T-cell (primary cell): ENCODE measurements around the gene PPT2. TPM values are rescaled to one million over a fixed set of nuclear protein-coding genes. Genes with fewer than 3 reads are reported as not detected.

Experiments used
- ATAC-seq, 4 experiments: fragments of 200-7000 bp in 3 of 4; fragments of 150-1000 bp in 1 of 4; cut with Tn5 transposase; replicated peaks in 1 of 4; 1 replicate in 3 of 4; 2 replicates in 1 of 4; pipeline ENCODE4 v1.10.0; 2021; ENCODE audit warnings: moderate library complexity in 3 of 4, mild to moderate bottlenecking in 2 of 4, moderate number of reproducible peaks in 1 of 4
- CTCF ChIA-PET, 2 donors: fragments of 300-600 bp; sonication (Branson Sonifier 250); formaldehyde crosslinking; loops; one replicate each; lab custom pipeline; 2022; ENCODE audit warnings: antibody characterized with exemption in 2 of 2; lab: Charles Lee
- POLR2A ChIA-PET, 2 donors: fragments of 300-600 bp; sonication (Branson Sonifier 250); formaldehyde crosslinking; loops; one replicate each; lab custom pipeline; 2022; ENCODE audit warnings: antibody characterized with exemption in 2 of 2; lab: Charles Lee
- DNase-seq, 35 experiments: peaks; one replicate each; pipeline versions ENCODE4 v3.0.0 to v3.0.0-alpha.2; 2013 to 2023
- H3K27ac ChIP-seq: one replicate; pipeline ENCODE4 v1.5.1; 2013; ENCODE audit warnings: low read length
- H3K27me3 ChIP-seq, 2 experiments: replicated peaks in 1 of 2; 1 replicate in 1 of 2; 2 replicates in 1 of 2; pipeline versions ENCODE4 v1.6.1 to v1.7.0; 2013; ENCODE audit warnings: low read length in 1 of 2, mixed read lengths in 1 of 2; ENCODE audit not compliant: control insufficient read depth in 2 of 2, insufficient read depth in 2 of 2; ENCODE audit errors: extremely low read depth in 1 of 2
- H3K36me3 ChIP-seq, 2 donors: 1 replicate in 1 of 2; 2 replicates in 1 of 2; pipeline versions ENCODE4 v1.6.1 to v1.7.0; 2013; ENCODE audit warnings: low read length in 1 of 2; ENCODE audit not compliant: control insufficient read depth in 2 of 2, insufficient read depth in 1 of 2; ENCODE audit errors: extremely low read depth in 1 of 2
- H3K4me1 ChIP-seq, 2 experiments: 1 replicate in 1 of 2; 2 replicates in 1 of 2; pipeline versions ENCODE4 v1.6.1 to v1.7.0; 2013; ENCODE audit warnings: low read length in 2 of 2, mixed read lengths in 1 of 2; ENCODE audit not compliant: insufficient read depth in 2 of 2, control insufficient read depth in 1 of 2; ENCODE audit errors: extremely low read depth in 1 of 2
- H3K4me3 ChIP-seq, 2 donors: 1 replicate in 1 of 2; 2 replicates in 1 of 2; pipeline versions ENCODE4 v1.5.1 to v1.7.0; 2013; ENCODE audit warnings: mild to moderate bottlenecking in 2 of 2, low read length in 1 of 2, moderate library complexity in 1 of 2; ENCODE audit not compliant: control insufficient read depth in 1 of 2; ENCODE audit errors: extremely low read depth in 1 of 2
- H3K9me3 ChIP-seq: 2 replicates; pipeline ENCODE4 v1.7.0; 2013
- H3K27ac Mint-ChIP-seq, 2 donors: one replicate each; pipeline ENCODE4 v1.8.0; 2020 to 2021; ENCODE audit warnings: mild to moderate bottlenecking in 2 of 2, mixed read lengths in 2 of 2
- H3K27me3 Mint-ChIP-seq, 2 donors: one replicate each; pipeline ENCODE4 v1.8.0; 2021 to 2022; ENCODE audit warnings: mixed read lengths in 2 of 2
- H3K36me3 Mint-ChIP-seq: one replicate; pipeline ENCODE4 v1.8.0; 2021; ENCODE audit warnings: mixed read lengths
- H3K4me1 Mint-ChIP-seq, 3 donors: one replicate each; pipeline ENCODE4 v1.8.0; 2020 to 2022; ENCODE audit warnings: mixed read lengths in 3 of 3, mild to moderate bottlenecking in 1 of 3
- H3K4me3 Mint-ChIP-seq, 3 donors: one replicate each; pipeline ENCODE4 v1.8.0; 2020 to 2022; ENCODE audit warnings: mild to moderate bottlenecking in 3 of 3, mixed read lengths in 3 of 3, moderate library complexity in 3 of 3
- H3K9me3 Mint-ChIP-seq, 3 donors: one replicate each; pipeline ENCODE4 v1.8.0; 2020 to 2022; ENCODE audit warnings: mixed read lengths in 3 of 3
- whole genome bisulfite sequencing: methylation state at CpG from one replicate; pipeline ENCODE4 v1.1.5; 2013; ENCODE audit warnings: missing lambda C conversion rate; ENCODE audit not compliant: insufficient coverage; 5-methylcytosine and 5-hydroxymethylcytosine counted together
- total RNA-seq, 35 experiments: library from RNA in 6 of 35; stranded (reverse) in 6 of 35; fragments of 120-200 nt in 1 of 35; gene quantifications; one replicate each; pipeline versions ENCODE4 v1.2.1 to v1.2.4 and lab custom pipeline; 2013 to 2026

The PPT2 gene
- total RNA-seq, 5 donors from 2014 or later (not counting 1 experiment from before 2014, with no cell fraction given), result 11.2 to 25.6 (median 19.3) TPM

- no peak for DNase-seq
- no peaks in the 10 kb centered on the region for H3K9me3 ChIP-seq
- no peaks in the 10 kb centered on the region for H3K9me3 Mint-ChIP-seq
- H3K27ac ChIP-seq, result no peak overlapping the region
- CTCF ChIA-PET, result interaction anchor here (0.6 to 0.7 kb wide), 2 partner anchors 22 to 757 kb away, joined by 3 to 5 read pairs; no protein-coding TSS in a partner anchor
- WGBS, result 100% methylated on average over 1 of the region's 9 CpGs
- H3K27me3 Mint-ChIP-seq, result peaks cover 0 to 5% of the 10 kb centered on the region in 2 donors
- peaks cover 29% of the 10 kb centered on the region for H3K36me3 Mint-ChIP-seq
- POLR2A ChIA-PET, result no interaction called here
- peaks cover 10 to 34% of the 10 kb centered on the region in 2 donors for H3K36me3 ChIP-seq
- no peak for ATAC-seq
- H3K4me1 Mint-ChIP-seq, result peaks cover 11 to 17% (median 13%) of the 10 kb centered on the region in 3 donors
- H3K27ac Mint-ChIP-seq, result peak overlapping the region; percentile 5 to 49
- peaks cover 0 to 13% of the 10 kb centered on the region in 2 experiments for H3K4me1 ChIP-seq
- H3K4me3 Mint-ChIP-seq, result no peak overlapping the region
- H3K4me3 ChIP-seq, result no peak overlapping the region
- H3K27me3 ChIP-seq, result peaks cover 0 to 5% of the 10 kb centered on the region in 2 experiments
Observed at GRCh38 chr6:32113386-32114352, 40.3 kb upstream of the PPT2 start.

- peaks cover 12 to 45% of the 10 kb centered on the region in 2 donors for H3K36me3 ChIP-seq
- ATAC-seq, result no peak
- WGBS, result 95% methylated on average over 3 of the region's 8 CpGs
- peaks cover 13 to 18% (median 14%) of the 10 kb centered on the region in 3 donors for H3K4me1 Mint-ChIP-seq
- H3K4me3 Mint-ChIP-seq, result no peak overlapping the region
- H3K27ac Mint-ChIP-seq, result peak overlapping the region in 1 of 2 donors; percentile 76
- peaks cover 38% of the 10 kb centered on the region for H3K36me3 Mint-ChIP-seq
- ChIA-PET CTCF (no interaction called here), POLR2A (interaction anchor here in 1 of 2 donors (0.7 kb wide), 1 partner anchor 1580 kb away, joined by 6 read pairs; no protein-coding TSS in a partner anchor)
- no peaks in the 10 kb centered on the region for H3K9me3 Mint-ChIP-seq
- H3K4me1 ChIP-seq, result peaks cover 0 to 6% of the 10 kb centered on the region in 2 experiments
- DNase-seq, result no peak
- no peaks in the 10 kb centered on the region for H3K27me3 ChIP-seq
- H3K27me3 Mint-ChIP-seq, result no peaks in the 10 kb centered on the region
- no peaks in the 10 kb centered on the region for H3K9me3 ChIP-seq
- no peak overlapping the region for H3K27ac ChIP-seq
- H3K4me3 ChIP-seq, result no peak overlapping the region
Observed at GRCh38 chr6:32114796-32115195, 39.1 kb upstream of the PPT2 start.

- 92% methylated on average over 5 of the region's 6 CpGs for WGBS
- ATAC-seq (no peak), DNase-seq (no peak)
- Mint-ChIP-seq H3K9me3 (no peaks in the 10 kb centered on the region), H3K36me3 (peaks cover 39% of the 10 kb centered on the region), H3K27me3 (no peaks in the 10 kb centered on the region), H3K27ac (peak overlapping the region in 1 of 2 donors; percentile 44), H3K4me1 (peaks cover 11 to 22% (median 12%) of the 10 kb centered on the region in 3 donors), H3K4me3 (no peak overlapping the region)
- ChIA-PET CTCF (no interaction called here), POLR2A (no interaction called here)
- no peaks in the 10 kb centered on the region for H3K27me3 ChIP-seq
- no peak overlapping the region for H3K27ac ChIP-seq
- H3K36me3 ChIP-seq, result peaks cover 14 to 54% of the 10 kb centered on the region in 2 donors
- H3K4me3 ChIP-seq, result no peak overlapping the region
- peaks cover 0 to 4% of the 10 kb centered on the region in 2 experiments for H3K4me1 ChIP-seq
- H3K9me3 ChIP-seq, result no peaks in the 10 kb centered on the region
Observed at GRCh38 chr6:32115623-32116022, 38.3 kb upstream of the PPT2 start.

- no peak overlapping the region for H3K4me3 ChIP-seq
- Mint-ChIP-seq H3K27ac (no peak overlapping the region), H3K36me3 (peaks cover 47% of the 10 kb centered on the region), H3K4me3 (no peak overlapping the region), H3K9me3 (no peaks in the 10 kb centered on the region), H3K4me1 (peaks cover 11 to 18% (median 12%) of the 10 kb centered on the region in 3 donors), H3K27me3 (no peaks in the 10 kb centered on the region)
- peaks cover 18 to 63% of the 10 kb centered on the region in 2 donors for H3K36me3 ChIP-seq
- H3K9me3 ChIP-seq, result no peaks in the 10 kb centered on the region
- ChIA-PET CTCF (interaction anchor here (0.6 kb wide), 2 partner anchors 12 to 36 kb away, joined by 3 to 5 read pairs; partner anchors contain the start of gene ATF6B (in 1 of the 2)), POLR2A (no interaction called here)
- peaks cover 0 to 5% of the 10 kb centered on the region in 2 experiments for H3K4me1 ChIP-seq
- H3K27me3 ChIP-seq, result no peaks in the 10 kb centered on the region
- WGBS, result 94% methylated on average over 6 of the region's 7 CpGs
- DNase-seq, result peak in 1 of 35 experiments; percentile 25
- no peak overlapping the region for H3K27ac ChIP-seq
- ATAC-seq, result no peak
Observed at GRCh38 chr6:32116674-32117073, 37.3 kb upstream of the PPT2 start.

- POLR2A ChIA-PET, result no interaction called here
- H3K27me3 ChIP-seq, result no peaks in the 10 kb centered on the region
- CTCF ChIA-PET, result interaction anchor here in 1 of 2 donors (0.6 to 0.8 kb wide), 2 partner anchors 35 to 424 kb away, joined by 3 to 5 read pairs; no protein-coding TSS in a partner anchor
- Mint-ChIP-seq H3K27ac (no peak overlapping the region), H3K4me1 (peaks cover 11 to 16% (median 15%) of the 10 kb centered on the region in 3 donors), H3K36me3 (peaks cover 53% of the 10 kb centered on the region), H3K9me3 (no peaks in the 10 kb centered on the region), H3K27me3 (no peaks in the 10 kb centered on the region), H3K4me3 (no peak overlapping the region)
- H3K9me3 ChIP-seq, result no peaks in the 10 kb centered on the region
- H3K4me3 ChIP-seq, result no peak overlapping the region
- ATAC-seq (no peak), DNase-seq (no peak)
- WGBS, result 100% methylated on average over 1 of the region's 9 CpGs
- peaks cover 0 to 7% of the 10 kb centered on the region in 2 experiments for H3K4me1 ChIP-seq
- H3K36me3 ChIP-seq, result peaks cover 18 to 71% of the 10 kb centered on the region in 2 donors
- H3K27ac ChIP-seq, result no peak overlapping the region
Observed at GRCh38 chr6:32117461-32117860, 36.5 kb upstream of the PPT2 start.
